ENCODE data around the gene MLLT6. TPM values are rescaled to one million over a fixed set of nuclear protein-coding genes. Genes with fewer than 3 reads are reported as not detected.

The MLLT6 gene
- total and polyA plus RNA-seq, 2 of the 13 experiments (the other 11 are each of a cell fraction or from before 2014, with no cell fraction given): 50.7 to 69.5 TPM

- peak; percentile 76 for TF ChIP-seq ZNF263 (CRISPR knock-in tag; IDR thresholded peaks at IDR 0.05)
- 0 out of 2 replicates have a peak, but pooled peaks have one; percentile 36 for TF ChIP-seq PAXIP1 (CRISPR knock-in tag; conservative IDR thresholded peaks at IDR 0.05)
- TF ChIP-seq ZNF264 (CRISPR knock-in tag; IDR thresholded peaks at IDR 0.05): no peak
- 0 out of 2 replicates have a peak, but pooled peaks have one; percentile 61 for TF ChIP-seq ZNF468 (CRISPR knock-in tag; IDR thresholded peaks at IDR 0.05)
- TF ChIP-seq, protein P1, sequence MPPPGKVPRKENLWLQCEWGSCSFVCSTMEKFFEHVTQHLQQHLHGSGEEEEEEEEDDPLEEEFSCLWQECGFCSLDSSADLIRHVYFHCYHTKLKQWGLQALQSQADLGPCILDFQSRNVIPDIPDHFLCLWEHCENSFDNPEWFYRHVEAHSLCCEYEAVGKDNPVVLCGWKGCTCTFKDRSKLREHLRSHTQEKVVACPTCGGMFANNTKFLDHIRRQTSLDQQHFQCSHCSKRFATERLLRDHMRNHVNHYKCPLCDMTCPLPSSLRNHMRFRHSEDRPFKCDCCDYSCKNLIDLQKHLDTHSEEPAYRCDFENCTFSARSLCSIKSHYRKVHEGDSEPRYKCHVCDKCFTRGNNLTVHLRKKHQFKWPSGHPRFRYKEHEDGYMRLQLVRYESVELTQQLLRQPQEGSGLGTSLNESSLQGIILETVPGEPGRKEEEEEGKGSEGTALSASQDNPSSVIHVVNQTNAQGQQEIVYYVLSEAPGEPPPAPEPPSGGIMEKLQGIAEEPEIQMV (CRISPR knock-in tag; IDR thresholded peaks at IDR 0.05; ENCODE audit: low read depth): 0 out of 2 replicates have a peak, but pooled peaks have one; percentile 47
- TF ChIP-seq AGO2 (optimal IDR thresholded peaks at IDR 0.05; ENCODE audit: low read depth, low read length): no peak
- TF ChIP-seq HOXA5 (CRISPR knock-in tag; IDR thresholded peaks at IDR 0.05): no peak
- TF ChIP-seq ZNF143 (CRISPR knock-in tag; IDR thresholded peaks at IDR 0.05): peak; percentile 72
- 0 out of 4 replicates have a peak, but pooled peaks of 1 of the 2 experiments have one; percentile 10 for TF ChIP-seq EP300 (IDR thresholded peaks at IDR 0.05; ENCODE audit: low read depth in 2 of 2, low read length in 2 of 2)
- TF ChIP-seq EP300 (CRISPR knock-in tag; IDR thresholded peaks at IDR 0.05; ENCODE audit: borderline replicate concordance): no peak
- no peak for TF ChIP-seq MTA1 (CRISPR knock-in tag; IDR thresholded peaks at IDR 0.05; ENCODE audit: borderline replicate concordance)
- 0 out of 2 replicates have a peak, but pooled peaks have one; percentile 7 for TF ChIP-seq THAP11 (CRISPR knock-in tag; IDR thresholded peaks at IDR 0.05)
- TF ChIP-seq RXRB (CRISPR knock-in tag; IDR thresholded peaks at IDR 0.05; ENCODE audit: borderline replicate concordance): peak; percentile 16; the same call in 1 of the 2 replicates
- TF ChIP-seq KDM2A (CRISPR knock-in tag; IDR thresholded peaks at IDR 0.05; ENCODE audit: borderline replicate concordance, low read depth): peak; percentile 42; the same call in 1 of the 2 replicates
- peak; percentile 57 for TF ChIP-seq HOXA3 (CRISPR knock-in tag; IDR thresholded peaks at IDR 0.05)
- TF ChIP-seq FOXO1 (CRISPR knock-in tag; IDR thresholded peaks at IDR 0.05): 0 out of 2 replicates have a peak, but pooled peaks have one; percentile 12
- 0 out of 2 replicates have a peak, but pooled peaks have one; percentile 23 for TF ChIP-seq ZNF776 (CRISPR knock-in tag; IDR thresholded peaks at IDR 0.05)
- TF ChIP-seq MAX (IDR thresholded peaks at IDR 0.05): peak; percentile 68
- peak; percentile 36; the same call in 1 of the 2 replicates for TF ChIP-seq ARID2 (CRISPR knock-in tag; IDR thresholded peaks at IDR 0.05; ENCODE audit: borderline replicate concordance)
- peak; percentile 46; the same call in 1 of the 2 replicates for TF ChIP-seq EEA1 (CRISPR knock-in tag; IDR thresholded peaks at IDR 0.05; ENCODE audit: borderline replicate concordance)
- TF ChIP-seq GABPB1 (CRISPR knock-in tag; IDR thresholded peaks at IDR 0.05): peak; percentile 24; the same call in 1 of the 2 replicates
- TF ChIP-seq SP5 (CRISPR knock-in tag; IDR thresholded peaks at IDR 0.05; ENCODE audit: borderline replicate concordance, low read depth): peak; percentile 40; the same call in 1 of the 2 replicates
- TF ChIP-seq SOX6 (IDR thresholded peaks at IDR 0.05): no peak
- TF ChIP-seq SOX6 (CRISPR knock-in tag; IDR thresholded peaks at IDR 0.05): 0 out of 2 replicates have a peak, but pooled peaks have one; percentile 17
- no peak for TF ChIP-seq ZFYVE20 (CRISPR knock-in tag; IDR thresholded peaks at IDR 0.05; ENCODE audit: borderline replicate concordance, low read depth)
- peak; percentile 53 for TF ChIP-seq POLR2G (IDR thresholded peaks at IDR 0.05; ENCODE audit: low read depth, low read length)
These were observed 11.3 kb upstream of the MLLT6 start (continued) for GRCh38 chr17:38693700-38694329.

All from HepG2 (cell line).